NOMO-1 treated with dmso at 0.1 percent for 144 hours (cell line): ENCODE data around the gene PLCB2.

Experiments used
- DNase-seq: peaks from one replicate; lab custom pipeline; 2025; ENCODE audit not compliant: unreplicated experiment; lab: John Stamatoyannopoulos, UW

PLCB2 gene

GRCh38 chr15:40287968-40288367, 19.8 kb downstream of the PLCB2 start:
- DNase-seq, result no peak

GRCh38 chr15:40287505-40287904, 20.2 kb downstream of the PLCB2 start:
- no peak for DNase-seq

GRCh38 chr15:40286794-40287193, 20.9 kb downstream of the PLCB2 start:
- no peak for DNase-seq

GRCh38 chr15:40286061-40286532, 21.6 kb downstream of the PLCB2 start:
- no peak for DNase-seq

DNA sequence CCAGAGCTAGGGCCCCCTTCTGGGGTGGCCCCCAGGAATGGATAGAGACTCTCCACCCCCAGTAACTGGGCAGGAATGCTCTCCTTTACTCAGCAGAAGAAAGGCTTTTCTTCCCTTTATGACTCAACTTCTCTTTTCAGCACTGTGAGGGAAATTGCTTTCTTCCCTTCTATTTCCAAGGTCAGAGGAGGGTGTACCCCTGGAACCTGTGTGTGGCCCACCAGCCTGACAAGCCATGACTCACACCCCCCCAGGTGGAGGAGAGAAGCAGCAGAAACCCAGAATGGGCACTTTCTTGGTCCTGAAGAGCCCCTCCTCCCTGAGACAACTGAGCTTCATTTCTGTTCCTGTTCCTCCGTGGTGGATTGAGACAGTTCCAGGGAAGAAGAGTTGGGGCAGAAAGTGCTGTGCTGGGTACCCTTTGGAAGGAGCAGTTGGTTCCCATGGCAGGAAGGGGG, 22.2 kb downstream of the PLCB2 start:
- no peak for DNase-seq

- DNase-seq, result no peak
Measured at GRCh38 chr15:40285151-40285550, 22.6 kb downstream of the PLCB2 start.

GRCh38 chr15:40283615-40284300, 24.0 kb downstream of the PLCB2 start:
- DNase-seq, result no peak

DNA sequence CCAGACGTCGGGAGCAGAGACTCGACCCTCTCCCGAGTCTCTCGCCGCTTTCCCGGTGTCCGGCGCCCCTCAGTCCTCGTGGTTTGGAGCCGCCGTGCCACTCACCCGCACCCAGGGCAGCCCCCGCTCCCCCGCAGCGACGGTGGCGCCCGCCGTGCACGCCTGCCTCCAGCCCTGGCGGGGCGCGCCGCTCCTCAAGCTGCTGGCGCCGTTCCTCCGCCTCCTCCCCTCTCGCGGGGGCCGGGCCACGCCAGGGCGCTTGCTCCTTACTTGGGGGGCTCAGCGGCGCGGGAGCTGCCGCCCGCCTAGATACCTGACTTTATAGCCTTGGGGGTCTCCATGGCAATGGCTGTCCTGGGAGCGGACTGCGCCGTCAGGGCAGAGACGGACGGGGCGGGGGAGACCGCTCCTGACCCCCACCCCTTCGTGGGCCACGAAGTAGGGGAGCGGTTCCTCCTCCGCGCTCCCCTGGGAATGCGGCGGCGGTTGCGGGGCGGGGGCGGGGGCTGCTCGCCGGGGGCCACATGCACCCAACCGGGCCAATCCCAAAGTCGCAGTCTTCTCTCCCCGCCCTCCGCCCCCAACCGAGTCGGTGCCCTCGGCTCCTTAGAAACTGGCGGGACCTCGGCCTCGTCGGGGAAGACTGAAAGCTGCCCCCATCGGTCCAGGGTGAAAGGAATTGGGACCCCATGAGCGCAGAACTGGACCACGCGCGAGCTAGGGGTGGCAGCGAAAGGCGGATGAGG, 24.7 kb downstream of the PLCB2 start, which contains the start of gene ANKRD63:
Gene ANKRD63, minus strand, starts transcription at position 196 of the 746 bp plus-strand sequence. CDS start 478 bp downstream, outside the sequence.
- no peak for DNase-seq

DNA sequence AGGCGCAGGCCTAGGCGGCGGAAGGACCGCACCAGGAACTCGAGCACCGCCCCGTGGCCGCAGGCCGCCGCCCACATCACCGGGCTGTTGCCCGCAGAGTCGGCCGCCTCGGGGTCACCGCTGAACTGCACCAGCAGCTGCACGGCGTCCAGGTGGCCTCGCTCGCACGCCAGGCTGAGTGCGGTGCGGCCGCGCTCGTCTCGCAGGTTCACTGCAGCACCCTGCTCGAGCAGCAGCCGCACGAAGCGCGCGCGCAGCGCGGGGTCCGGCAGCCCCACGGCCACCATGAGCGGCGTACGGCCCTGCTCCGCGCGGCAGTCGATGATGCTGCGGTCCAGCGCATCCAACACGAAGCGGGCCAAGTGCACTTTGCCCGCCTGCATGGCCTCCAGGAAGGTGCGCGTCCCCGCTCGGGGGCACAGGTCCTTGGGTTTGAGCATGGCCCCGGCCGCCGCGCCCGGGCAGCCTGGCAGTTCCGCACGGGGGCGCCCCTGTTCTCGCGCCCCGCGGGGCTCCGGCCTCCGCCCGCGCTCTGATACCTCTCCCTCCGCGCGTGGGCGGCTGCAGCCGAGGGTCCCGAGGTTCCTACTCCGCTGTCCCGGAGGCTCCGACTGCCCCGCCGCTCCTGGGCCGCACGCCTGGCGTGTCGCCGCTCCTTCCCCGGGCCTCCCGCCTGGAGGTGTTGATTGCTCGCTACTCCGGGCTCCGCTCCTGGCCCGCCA, 25.4 kb downstream of the PLCB2 start:
- peak; percentile 33 for DNase-seq

DNA sequence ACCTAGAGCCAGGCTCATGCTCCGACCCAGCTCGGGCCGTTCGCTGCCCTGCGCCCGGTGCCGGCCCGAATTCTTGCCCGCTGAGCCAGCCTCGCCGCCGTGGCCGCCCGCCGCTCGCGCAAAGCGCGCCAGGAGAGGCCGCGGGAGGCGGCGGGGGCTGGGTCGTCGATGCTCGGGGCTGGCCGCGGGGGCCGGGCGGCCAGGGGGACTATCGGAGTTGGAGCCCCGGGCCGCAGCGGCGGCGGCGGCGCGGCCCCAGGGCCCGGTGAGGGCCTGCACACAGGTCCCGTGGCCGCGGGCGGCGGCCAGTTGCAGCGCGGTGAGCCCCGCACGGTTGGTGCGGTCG, 26.0 kb downstream of the PLCB2 start:
- DNase-seq, result no peak

GRCh38 chr15:40281057-40281800, 26.5 kb downstream of the PLCB2 start:
- DNase-seq, result no peak

GRCh38 chr15:40280260-40281056, 27.3 kb downstream of the PLCB2 start:
- no peak for DNase-seq

- no peak for DNase-seq
Measured at GRCh38 chr15:40279437-40280141, 28.1 kb downstream of the PLCB2 start.

DNA sequence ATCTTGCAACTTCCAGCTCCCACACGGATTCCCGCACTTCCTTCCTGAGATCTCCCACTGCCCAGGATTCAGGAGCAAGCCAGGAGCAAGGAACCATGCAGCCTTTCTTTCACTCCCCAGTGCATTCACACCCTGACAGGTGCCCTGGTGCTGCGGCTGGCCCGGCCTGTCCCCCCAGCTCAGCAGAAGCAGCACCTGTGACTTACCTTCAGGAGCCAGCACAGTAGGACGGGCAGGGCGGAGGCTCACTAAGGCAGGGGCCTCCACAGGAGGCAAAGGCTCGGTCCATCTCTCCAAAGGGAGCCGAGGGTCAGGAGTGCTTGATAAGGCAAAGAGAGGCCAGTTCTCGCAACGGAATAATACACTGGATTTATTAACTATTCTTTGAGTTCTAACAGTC, 29.7 kb downstream of the PLCB2 start:
- no peak for DNase-seq

GRCh38 chr15:40277471-40277870, 30.3 kb downstream of the PLCB2 start:
- peak; percentile 51 for DNase-seq

GRCh38 chr15:40276927-40277326, 30.8 kb downstream of the PLCB2 start:
- no peak for DNase-seq

DNA sequence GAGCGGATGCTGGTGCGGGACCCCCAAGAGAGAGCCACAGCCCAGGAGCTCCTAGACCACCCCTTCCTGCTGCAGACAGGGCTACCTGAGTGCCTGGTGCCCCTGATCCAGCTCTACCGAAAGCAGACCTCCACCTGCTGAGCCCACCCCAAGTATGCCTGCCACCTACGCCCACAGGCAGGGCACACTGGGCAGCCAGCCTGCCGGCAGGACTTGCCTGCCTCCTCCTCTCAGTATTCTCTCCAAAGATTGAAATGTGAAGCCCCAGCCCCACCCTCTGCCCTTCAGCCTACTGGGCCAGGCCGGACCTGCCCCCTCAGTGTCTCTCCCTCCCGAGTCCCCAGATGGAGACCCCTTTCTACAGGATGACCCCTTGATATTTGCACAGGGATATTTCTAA, 31.8 kb downstream of the PLCB2 start:
- DNase-seq, result no peak

- DNase-seq, result no peak
Measured at GRCh38 chr15:40275523-40275922, 32.2 kb downstream of the PLCB2 start.
